Measurements from ENCODE around the gene GFPT1. TPM values are rescaled to one million over a fixed set of nuclear protein-coding genes. Genes with fewer than 3 reads are reported as not detected.

The GFPT1 gene
- total RNA-seq, 1 donor from 2014 or later, result 52.8 TPM

DNA sequence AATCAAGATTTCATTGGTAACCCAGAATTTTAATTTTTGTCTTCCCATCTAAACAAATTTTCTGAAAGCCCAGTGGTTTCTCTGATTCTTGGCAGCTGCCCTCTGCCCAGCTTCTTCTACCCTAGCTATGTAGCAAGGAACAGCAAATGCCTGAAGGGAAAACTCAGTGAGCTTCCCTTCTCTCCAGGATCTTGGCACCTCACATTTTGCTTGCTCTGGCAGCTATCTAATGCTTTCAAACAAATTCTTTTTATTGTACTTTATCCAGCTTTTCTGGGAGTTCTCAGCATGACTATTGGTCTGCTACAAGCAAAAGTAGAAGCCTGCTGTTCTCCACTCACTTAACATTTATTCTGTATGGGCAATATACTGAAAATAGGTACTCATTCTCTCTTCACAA lies 18.3 kb upstream of the GFPT1 start:
- peak overlapping the region; percentile 72 for H3K4me3 Mint-ChIP-seq (ENCODE audit: unreplicated experiment)
- H3K27ac Mint-ChIP-seq (ENCODE audit: unreplicated experiment), result no peak overlapping the region
- no peaks in the 10 kb centered on the region for H3K4me1 Mint-ChIP-seq (ENCODE audit: unreplicated experiment)
- TF ChIP-seq, protein P1, sequence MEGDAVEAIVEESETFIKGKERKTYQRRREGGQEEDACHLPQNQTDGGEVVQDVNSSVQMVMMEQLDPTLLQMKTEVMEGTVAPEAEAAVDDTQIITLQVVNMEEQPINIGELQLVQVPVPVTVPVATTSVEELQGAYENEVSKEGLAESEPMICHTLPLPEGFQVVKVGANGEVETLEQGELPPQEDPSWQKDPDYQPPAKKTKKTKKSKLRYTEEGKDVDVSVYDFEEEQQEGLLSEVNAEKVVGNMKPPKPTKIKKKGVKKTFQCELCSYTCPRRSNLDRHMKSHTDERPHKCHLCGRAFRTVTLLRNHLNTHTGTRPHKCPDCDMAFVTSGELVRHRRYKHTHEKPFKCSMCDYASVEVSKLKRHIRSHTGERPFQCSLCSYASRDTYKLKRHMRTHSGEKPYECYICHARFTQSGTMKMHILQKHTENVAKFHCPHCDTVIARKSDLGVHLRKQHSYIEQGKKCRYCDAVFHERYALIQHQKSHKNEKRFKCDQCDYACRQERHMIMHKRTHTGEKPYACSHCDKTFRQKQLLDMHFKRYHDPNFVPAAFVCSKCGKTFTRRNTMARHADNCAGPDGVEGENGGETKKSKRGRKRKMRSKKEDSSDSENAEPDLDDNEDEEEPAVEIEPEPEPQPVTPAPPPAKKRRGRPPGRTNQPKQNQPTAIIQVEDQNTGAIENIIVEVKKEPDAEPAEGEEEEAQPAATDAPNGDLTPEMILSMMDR (IDR thresholded peaks at IDR 0.05; ENCODE audit: unreplicated experiment), result no peak
- DNase-seq (ENCODE audit: low spot score), result no peak
- H3K27me3 Mint-ChIP-seq (ENCODE audit: unreplicated experiment), result no peaks in the 10 kb centered on the region
- no peaks in the 10 kb centered on the region for H3K9me3 Mint-ChIP-seq (ENCODE audit: unreplicated experiment)
- peaks cover 44% of the 10 kb centered on the region for H3K36me3 Mint-ChIP-seq (ENCODE audit: low read depth, unreplicated experiment)

DNA sequence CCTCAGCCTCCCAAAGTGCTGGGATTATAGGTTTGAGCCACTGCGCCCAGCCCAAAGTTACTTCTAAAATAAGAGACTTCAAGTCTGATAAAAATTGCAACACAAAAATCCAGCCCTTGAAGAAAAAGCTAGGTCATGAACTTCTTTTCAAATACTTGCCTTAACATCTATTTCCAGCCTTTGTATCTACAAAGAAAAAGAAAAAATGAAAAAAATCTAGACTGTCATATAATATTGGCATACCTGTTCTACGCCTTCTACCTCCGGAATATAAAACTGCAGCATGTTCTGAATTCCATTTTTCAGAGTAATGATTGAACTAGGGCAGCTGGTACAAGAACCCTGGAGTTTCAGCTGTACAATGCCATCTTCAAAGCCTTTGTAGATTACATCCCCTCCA lies 13.1 kb upstream of the GFPT1 start:
- Mint-ChIP-seq H3K27me3 (ENCODE audit: unreplicated experiment) (no peaks in the 10 kb centered on the region), H3K4me1 (ENCODE audit: unreplicated experiment) (no peaks in the 10 kb centered on the region), H3K4me3 (ENCODE audit: unreplicated experiment) (no peak overlapping the region), H3K27ac (ENCODE audit: unreplicated experiment) (no peak overlapping the region), H3K36me3 (ENCODE audit: low read depth, unreplicated experiment) (peaks cover 25% of the 10 kb centered on the region), H3K9me3 (ENCODE audit: unreplicated experiment) (no peaks in the 10 kb centered on the region)
- no peak for DNase-seq (ENCODE audit: low spot score)
- TF ChIP-seq, protein P1 (IDR thresholded peaks at IDR 0.05; ENCODE audit: unreplicated experiment), result no peak

DNA sequence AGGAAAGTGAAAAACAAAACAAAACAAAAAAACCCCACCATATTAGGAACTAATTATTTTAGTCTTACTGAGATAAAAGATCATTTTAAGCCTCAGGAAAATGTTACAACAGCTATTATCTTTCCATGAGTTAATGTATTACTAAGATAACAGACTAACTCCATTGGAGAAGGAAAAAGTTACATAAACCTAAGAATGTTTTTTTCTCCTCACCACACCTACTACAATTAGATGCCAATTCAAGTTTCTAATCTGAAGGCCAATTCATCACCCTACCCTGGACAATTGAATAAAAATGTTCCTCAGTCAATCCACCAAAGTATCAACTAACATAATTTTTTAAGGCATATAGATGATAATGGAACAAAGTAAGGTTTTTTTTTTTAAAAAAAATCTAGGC lies 10.2 kb upstream of the GFPT1 start:
- H3K27ac Mint-ChIP-seq (ENCODE audit: unreplicated experiment), result no peak overlapping the region
- DNase-seq (ENCODE audit: low spot score), result no peak
- no peaks in the 10 kb centered on the region for H3K27me3 Mint-ChIP-seq (ENCODE audit: unreplicated experiment)
- H3K4me1 Mint-ChIP-seq (ENCODE audit: unreplicated experiment), result peaks cover 13% of the 10 kb centered on the region
- H3K4me3 Mint-ChIP-seq (ENCODE audit: unreplicated experiment), result no peak overlapping the region
- TF ChIP-seq, protein P1 (IDR thresholded peaks at IDR 0.05; ENCODE audit: unreplicated experiment), result no peak
- peaks cover 13% of the 10 kb centered on the region for H3K36me3 Mint-ChIP-seq (ENCODE audit: low read depth, unreplicated experiment)
- no peaks in the 10 kb centered on the region for H3K9me3 Mint-ChIP-seq (ENCODE audit: unreplicated experiment)

DNA sequence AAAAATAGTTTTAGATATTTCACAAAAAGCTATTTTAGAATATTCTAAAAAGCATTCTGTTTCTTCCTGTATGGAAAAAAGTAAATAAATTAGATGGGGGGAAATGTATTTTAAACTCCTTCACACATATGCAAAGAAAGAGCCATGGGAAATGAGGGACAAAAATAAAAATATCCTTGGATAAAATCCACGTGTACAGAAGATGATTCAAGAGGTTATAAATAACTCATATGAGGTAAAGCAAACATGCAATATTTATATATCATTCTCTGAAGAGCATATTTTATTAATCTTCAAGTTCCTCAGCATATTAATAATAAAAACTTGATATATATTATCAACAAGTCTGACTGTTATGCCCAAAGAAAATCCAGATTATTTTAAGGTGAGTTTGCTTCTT lies 8.8 kb upstream of the GFPT1 start:
- TF ChIP-seq, protein P1 (IDR thresholded peaks at IDR 0.05; ENCODE audit: unreplicated experiment), result no peak
- Mint-ChIP-seq H3K4me1 (ENCODE audit: unreplicated experiment) (peaks cover 13% of the 10 kb centered on the region), H3K27ac (ENCODE audit: unreplicated experiment) (no peak overlapping the region), H3K4me3 (ENCODE audit: unreplicated experiment) (no peak overlapping the region), H3K27me3 (ENCODE audit: unreplicated experiment) (no peaks in the 10 kb centered on the region), H3K9me3 (ENCODE audit: unreplicated experiment) (no peaks in the 10 kb centered on the region), H3K36me3 (ENCODE audit: low read depth, unreplicated experiment) (peaks cover 13% of the 10 kb centered on the region)
- DNase-seq (ENCODE audit: low spot score), result no peak

DNA sequence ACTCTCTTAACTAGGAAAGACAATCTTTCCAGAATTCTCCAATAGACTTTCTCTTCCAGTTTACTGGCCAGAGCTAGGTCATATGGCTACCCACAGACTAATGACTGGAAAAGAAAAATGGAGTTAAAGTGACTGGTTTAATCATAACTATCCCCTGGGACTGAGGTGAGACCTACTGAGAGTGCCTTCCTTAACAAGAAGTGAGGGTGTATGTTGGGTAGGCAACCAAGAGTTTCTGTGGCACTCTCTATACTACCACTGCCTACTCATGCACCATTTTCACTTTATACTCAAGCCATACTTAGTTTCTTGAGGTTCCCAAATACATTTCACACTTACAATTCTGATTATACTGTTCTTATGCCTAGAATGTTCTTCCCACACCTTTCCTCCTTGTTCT lies 6.9 kb upstream of the GFPT1 start:
- Mint-ChIP-seq H3K27ac (ENCODE audit: unreplicated experiment) (no peak overlapping the region), H3K4me1 (ENCODE audit: unreplicated experiment) (peaks cover 13% of the 10 kb centered on the region), H3K9me3 (ENCODE audit: unreplicated experiment) (no peaks in the 10 kb centered on the region), H3K27me3 (ENCODE audit: unreplicated experiment) (no peaks in the 10 kb centered on the region), H3K36me3 (ENCODE audit: low read depth, unreplicated experiment) (peaks cover 6% of the 10 kb centered on the region), H3K4me3 (ENCODE audit: unreplicated experiment) (no peak overlapping the region)
- DNase-seq (ENCODE audit: low spot score), result no peak
- TF ChIP-seq, protein P1 (IDR thresholded peaks at IDR 0.05; ENCODE audit: unreplicated experiment), result no peak

All from endothelial cell (in vitro differentiated cells).